ENCODE results near the gene ADA. TPM values are rescaled to one million over a fixed set of nuclear protein-coding genes. Genes with fewer than 3 reads are reported as not detected.

ADA gene
- total RNA-seq, 4 donors from 2014 or later: 2.2 to 5.1 (median 3.0) TPM

DNA sequence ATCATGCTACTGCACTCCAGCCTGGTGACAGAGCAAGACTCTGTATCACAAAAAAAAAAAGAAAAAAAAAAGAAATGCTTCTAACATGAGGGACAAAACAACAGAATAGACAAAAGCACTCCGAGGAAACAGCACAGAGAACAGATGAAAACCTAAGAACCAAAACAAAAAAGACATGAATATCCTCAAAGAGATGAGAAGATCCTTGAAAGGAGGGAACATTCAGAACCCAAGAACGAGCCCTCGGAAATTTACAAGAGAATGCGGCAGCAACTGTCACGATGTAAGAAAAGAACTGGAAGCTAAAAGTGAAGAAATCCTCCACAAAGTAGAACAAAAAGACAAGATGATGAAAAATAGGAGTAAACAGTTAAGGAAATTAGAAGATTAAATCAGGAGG, 21.2 kb downstream of the ADA start:
- peaks cover 0 to 5% of the 10 kb centered on the region in 2 donors for H3K4me1 ChIP-seq
- DNase-seq: no peak
- no peak overlapping the region for H3K27ac ChIP-seq
- TF ChIP-seq, protein P1, sequence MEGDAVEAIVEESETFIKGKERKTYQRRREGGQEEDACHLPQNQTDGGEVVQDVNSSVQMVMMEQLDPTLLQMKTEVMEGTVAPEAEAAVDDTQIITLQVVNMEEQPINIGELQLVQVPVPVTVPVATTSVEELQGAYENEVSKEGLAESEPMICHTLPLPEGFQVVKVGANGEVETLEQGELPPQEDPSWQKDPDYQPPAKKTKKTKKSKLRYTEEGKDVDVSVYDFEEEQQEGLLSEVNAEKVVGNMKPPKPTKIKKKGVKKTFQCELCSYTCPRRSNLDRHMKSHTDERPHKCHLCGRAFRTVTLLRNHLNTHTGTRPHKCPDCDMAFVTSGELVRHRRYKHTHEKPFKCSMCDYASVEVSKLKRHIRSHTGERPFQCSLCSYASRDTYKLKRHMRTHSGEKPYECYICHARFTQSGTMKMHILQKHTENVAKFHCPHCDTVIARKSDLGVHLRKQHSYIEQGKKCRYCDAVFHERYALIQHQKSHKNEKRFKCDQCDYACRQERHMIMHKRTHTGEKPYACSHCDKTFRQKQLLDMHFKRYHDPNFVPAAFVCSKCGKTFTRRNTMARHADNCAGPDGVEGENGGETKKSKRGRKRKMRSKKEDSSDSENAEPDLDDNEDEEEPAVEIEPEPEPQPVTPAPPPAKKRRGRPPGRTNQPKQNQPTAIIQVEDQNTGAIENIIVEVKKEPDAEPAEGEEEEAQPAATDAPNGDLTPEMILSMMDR (IDR thresholded peaks at IDR 0.05 in 4 of 5, conservative IDR thresholded peaks at IDR 0.05 in 1 of 5): no peak
- no peak for TF ChIP-seq POLR2A (IDR thresholded peaks at IDR 0.05)
- in situ Hi-C loops (cut with MboI; ENCODE audit: low sequenced_read_pairs in 4 of 4) (no loop called here), intact Hi-C loops (cut with DNase I; ENCODE audit: low total_unique reads) (no loop called here)
- H3K36me3 ChIP-seq: no peaks in the 10 kb centered on the region
- no peaks in the 10 kb centered on the region for H3K27me3 ChIP-seq
- H3K4me3 ChIP-seq: no peak overlapping the region
- no peak for ATAC-seq
- no peaks in the 10 kb centered on the region for H3K9me3 ChIP-seq

DNA sequence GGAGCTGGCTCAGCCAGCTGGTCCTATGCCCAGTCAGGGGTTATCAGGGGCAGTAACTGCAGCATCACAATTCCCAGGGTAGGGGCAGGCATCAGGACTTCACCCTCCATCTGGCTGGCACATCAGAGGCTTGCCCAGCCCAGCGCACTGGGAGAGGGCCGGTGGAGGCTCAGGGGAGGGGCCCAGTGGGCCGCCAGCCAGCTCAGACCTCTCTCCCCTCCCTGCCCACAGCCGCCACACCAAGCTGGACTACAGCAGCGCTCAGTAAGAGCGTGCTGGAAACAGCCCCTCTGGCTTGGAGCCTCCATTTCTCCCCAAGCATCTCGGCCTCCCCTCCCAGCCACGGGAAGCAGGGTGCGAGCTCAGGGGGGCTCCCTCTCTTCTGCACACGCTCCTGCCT, 22.0 kb downstream of the ADA start:
- in situ Hi-C loops (cut with MboI; ENCODE audit: low sequenced_read_pairs in 4 of 4): no loop called here
- Histone ChIP-seq H3K4me3 (no peak overlapping the region), H3K4me1 (no peaks in the 10 kb centered on the region), H3K9me3 (no peaks in the 10 kb centered on the region), H3K36me3 (no peaks in the 10 kb centered on the region), H3K27me3 (no peaks in the 10 kb centered on the region), H3K27ac (no peak overlapping the region)
- ATAC-seq (no peak), DNase-seq (no peak)
- TF ChIP-seq, protein P1 (IDR thresholded peaks at IDR 0.05 in 4 of 5, conservative IDR thresholded peaks at IDR 0.05 in 1 of 5): no peak
- no peak for TF ChIP-seq POLR2A (IDR thresholded peaks at IDR 0.05)
- intact Hi-C loops (cut with DNase I; ENCODE audit: low total_unique reads): no loop called here

DNA sequence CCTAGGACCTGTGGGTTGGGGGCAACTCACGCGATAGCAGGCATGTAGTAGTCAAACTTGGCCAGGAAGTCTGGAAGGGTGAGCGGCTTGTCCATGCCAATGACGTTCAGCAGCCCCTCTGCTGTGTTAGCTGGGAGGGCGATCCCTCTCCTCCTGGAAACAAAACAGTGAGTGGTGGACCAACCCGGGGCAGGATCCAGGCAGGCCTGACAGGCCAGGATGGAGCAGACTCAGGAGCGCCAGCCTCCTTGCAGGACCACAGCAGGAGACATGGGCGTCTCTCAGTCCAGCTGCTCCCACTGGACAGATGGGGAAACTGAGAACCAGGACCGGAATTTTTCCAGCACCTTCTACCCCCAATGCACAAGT, 22.5 kb downstream of the ADA start:
- in situ Hi-C loops (cut with MboI; ENCODE audit: low sequenced_read_pairs in 4 of 4): no loop called here
- Histone ChIP-seq H3K9me3 (no peaks in the 10 kb centered on the region), H3K36me3 (no peaks in the 10 kb centered on the region), H3K27ac (no peak overlapping the region), H3K4me3 (no peak overlapping the region), H3K27me3 (no peaks in the 10 kb centered on the region), H3K4me1 (no peaks in the 10 kb centered on the region)
- intact Hi-C loops (cut with DNase I; ENCODE audit: low total_unique reads): no loop called here
- TF ChIP-seq, protein P1 (IDR thresholded peaks at IDR 0.05 in 4 of 5, conservative IDR thresholded peaks at IDR 0.05 in 1 of 5): no peak
- TF ChIP-seq POLR2A (IDR thresholded peaks at IDR 0.05): no peak
- DNase-seq (no peak), ATAC-seq (no peak)

DNA sequence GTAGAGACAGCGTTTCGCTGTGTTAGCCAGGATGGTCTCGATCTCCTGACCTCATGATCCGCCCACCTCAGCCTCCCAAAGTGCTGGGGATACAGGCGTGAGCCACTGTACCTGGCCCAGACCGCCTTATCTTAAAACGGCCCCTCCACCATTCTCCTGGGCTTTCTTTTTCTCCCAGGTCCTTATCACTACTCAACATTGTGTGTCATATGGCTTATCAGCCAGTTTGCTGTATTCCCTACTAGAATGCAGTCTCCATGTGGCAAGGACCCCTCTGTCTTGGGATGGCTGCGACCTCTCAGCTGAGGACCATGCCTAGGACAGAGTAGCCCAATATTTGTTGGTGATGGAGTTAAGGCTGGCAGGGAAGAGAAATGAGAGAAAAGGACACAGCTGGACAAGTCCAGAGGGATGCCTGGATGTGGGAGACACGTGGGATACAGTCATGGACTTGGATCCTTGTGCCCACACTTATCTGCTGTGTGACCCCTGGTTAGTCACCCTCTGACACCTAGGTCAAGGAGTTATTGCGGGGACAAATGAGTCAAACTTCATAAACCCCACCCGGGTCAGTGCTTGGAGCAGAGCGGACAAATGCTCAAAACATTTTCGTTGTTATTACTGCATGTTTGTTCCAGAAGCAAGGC, 24.0 kb downstream of the ADA start:
- no peak overlapping the region for H3K4me3 ChIP-seq
- ATAC-seq: no peak
- no peaks in the 10 kb centered on the region for H3K9me3 ChIP-seq
- H3K36me3 ChIP-seq: no peaks in the 10 kb centered on the region
- H3K27ac ChIP-seq: no peak overlapping the region
- in situ Hi-C loops (cut with MboI; ENCODE audit: low sequenced_read_pairs in 4 of 4) (no loop called here), intact Hi-C loops (cut with DNase I; ENCODE audit: low total_unique reads) (no loop called here)
- no peaks in the 10 kb centered on the region for H3K4me1 ChIP-seq
- no peak for DNase-seq
- no peaks in the 10 kb centered on the region for H3K27me3 ChIP-seq
- TF ChIP-seq, protein P1 (IDR thresholded peaks at IDR 0.05 in 4 of 5, conservative IDR thresholded peaks at IDR 0.05 in 1 of 5): no peak
- no peak for TF ChIP-seq POLR2A (IDR thresholded peaks at IDR 0.05)

DNA sequence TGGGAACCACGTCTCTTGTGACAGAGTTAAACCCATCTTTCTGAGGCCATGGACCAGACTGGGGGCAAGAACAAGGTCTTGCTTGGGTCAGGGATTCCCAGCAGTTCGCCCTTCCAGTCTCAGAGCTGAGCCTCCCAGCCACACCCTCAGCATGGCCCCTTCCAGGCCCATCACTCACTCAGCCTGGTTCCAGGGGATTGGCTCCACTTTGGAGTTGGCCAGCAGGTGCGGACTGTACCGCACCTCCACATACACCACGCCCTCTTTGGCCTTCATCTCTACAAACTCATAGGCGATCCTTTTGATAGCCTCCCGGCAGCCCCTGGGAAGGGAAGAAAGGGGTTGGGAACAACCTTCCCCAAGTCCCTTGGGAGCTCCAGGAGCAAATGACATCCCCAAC, 25.2 kb downstream of the ADA start:
- TF ChIP-seq, protein P1 (IDR thresholded peaks at IDR 0.05 in 4 of 5, conservative IDR thresholded peaks at IDR 0.05 in 1 of 5): no peak
- TF ChIP-seq POLR2A (IDR thresholded peaks at IDR 0.05): no peak
- Histone ChIP-seq H3K4me1 (no peaks in the 10 kb centered on the region), H3K9me3 (no peaks in the 10 kb centered on the region), H3K27me3 (no peaks in the 10 kb centered on the region), H3K4me3 (no peak overlapping the region), H3K27ac (no peak overlapping the region), H3K36me3 (no peaks in the 10 kb centered on the region)
- no peak for ATAC-seq
- in situ Hi-C loops (cut with MboI; ENCODE audit: low sequenced_read_pairs in 4 of 4): no loop called here
- no peak for DNase-seq
- intact Hi-C loops (cut with DNase I; ENCODE audit: low total_unique reads): no loop called here
